HG02623 (cell line): Measurements from ENCODE around the gene ACP4.
"Not testable (repeated sequence)": the region's sequence is repeated elsewhere in the genome, so short reads cannot be mapped to it uniquely, and the experiment has no call there.

Experiments used
- ATAC-seq: cut with Tn5 transposase; IDR thresholded peaks from one replicate; pipeline ENCODE4 v1.9.1; 2021; ENCODE audit warnings: moderate library complexity; ENCODE audit not compliant: unreplicated experiment

The ACP4 gene

DNA sequence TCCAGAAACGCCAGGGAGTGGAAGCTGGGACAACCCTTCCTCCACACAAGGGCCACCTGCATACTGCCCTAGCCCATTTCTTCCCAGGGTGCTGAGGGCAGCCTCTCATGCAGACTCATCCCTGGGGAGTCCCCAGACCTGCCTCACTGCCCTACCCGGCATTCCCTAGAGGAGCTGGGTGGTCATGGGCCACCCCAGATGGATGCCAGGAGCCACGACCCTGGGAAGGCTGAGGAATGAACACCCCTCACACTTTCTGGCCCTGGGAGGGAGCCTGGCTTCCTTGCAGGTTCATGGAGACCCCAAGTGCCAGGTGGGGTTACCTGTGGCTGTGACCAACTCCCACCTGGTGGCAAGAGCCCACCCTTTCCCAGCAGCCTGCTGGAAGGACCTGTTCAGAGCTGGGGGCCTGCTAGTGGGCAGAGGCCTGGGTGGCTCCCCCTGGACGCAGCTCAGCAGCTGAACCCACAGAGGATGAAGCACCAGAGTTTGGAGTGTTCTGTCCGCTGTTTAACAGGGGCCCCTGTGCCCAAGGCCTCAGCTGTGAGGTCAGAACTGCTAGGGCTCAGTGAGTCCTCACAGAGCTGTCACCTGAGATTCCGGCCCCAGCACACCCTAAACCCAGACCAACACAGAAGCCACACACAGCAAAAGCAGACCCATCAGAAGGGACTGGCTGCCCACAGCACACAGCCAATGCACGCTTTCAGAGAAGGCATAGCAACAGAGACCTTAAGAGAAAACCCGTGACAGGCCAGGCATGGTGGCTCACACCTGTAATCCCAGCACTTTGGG, 6.6 kb downstream of the ACP4 start:
- no peak for ATAC-seq

GRCh38 chr19:50797429-50797780, 7.2 kb downstream of the ACP4 start:
- no peak for ATAC-seq

GRCh38 chr19:50797781-50798658, 7.8 kb downstream of the ACP4 start:
- ATAC-seq: no peak

DNA sequence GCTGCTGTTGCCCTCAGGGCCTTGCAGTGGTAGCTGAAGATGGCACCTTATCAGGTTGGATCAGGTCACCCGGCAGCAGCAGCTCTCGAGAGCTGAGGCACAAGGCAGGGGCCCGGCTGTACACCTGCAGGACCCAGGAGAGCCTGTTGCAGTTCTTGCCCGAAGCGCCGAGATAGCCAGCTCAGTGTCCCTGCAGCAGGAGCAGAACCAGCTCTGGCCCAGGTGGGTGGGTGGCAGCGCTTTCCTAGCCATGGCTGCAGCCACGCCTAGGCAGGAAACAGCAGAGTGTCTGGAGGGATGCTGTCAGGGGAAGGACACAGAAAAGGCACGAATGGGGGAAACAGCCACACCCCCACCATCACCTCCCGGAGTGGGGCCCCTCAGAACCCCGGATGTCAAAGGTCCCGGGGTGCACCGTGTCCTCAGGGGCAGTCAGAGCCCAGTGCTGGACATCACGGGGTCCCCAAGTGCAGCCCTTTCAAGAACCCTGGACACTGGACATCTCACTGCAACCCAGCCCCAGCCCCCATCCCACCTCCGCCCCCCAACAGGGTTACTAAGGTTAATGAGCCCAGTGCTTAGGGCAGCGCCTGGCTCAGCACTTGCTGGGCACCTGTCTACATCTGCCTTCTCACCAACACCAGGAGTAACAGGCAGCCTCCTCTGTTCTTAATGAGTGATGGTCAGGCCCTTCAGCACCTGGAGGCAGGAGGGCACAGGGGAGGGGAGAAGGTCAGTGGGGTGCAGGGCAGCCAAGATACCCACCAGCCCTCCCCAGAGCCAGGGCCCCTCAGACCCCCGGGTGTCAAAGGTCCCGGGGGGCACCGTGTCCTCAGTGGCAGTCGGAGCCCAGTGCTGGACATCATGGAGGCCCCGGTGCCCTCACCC, 8.7 kb downstream of the ACP4 start:
- no peak for ATAC-seq

- no peak for ATAC-seq
Measured at GRCh38 chr19:50799547-50799851, 9.3 kb downstream of the ACP4 start.

DNA sequence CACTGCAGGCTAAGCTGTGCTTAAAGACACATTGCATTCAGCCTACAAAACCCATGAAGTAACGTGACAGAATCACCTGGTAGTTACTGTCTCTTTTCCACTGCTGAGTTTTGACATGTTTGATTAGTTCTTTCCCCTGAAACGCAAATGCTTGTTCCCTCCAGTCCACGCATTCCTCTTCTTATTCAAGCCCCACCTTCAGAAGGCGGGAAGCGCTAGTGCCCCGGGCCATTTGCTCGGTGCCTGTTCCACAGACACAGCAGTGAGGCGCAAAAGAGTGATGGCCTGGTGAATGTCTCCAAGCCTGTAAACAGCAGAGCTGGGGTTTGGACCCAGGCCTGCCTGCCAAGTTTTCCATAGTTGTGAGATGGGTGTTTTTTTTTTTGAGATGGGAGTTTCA, 10.9 kb downstream of the ACP4 start:
- no peak for ATAC-seq

DNA sequence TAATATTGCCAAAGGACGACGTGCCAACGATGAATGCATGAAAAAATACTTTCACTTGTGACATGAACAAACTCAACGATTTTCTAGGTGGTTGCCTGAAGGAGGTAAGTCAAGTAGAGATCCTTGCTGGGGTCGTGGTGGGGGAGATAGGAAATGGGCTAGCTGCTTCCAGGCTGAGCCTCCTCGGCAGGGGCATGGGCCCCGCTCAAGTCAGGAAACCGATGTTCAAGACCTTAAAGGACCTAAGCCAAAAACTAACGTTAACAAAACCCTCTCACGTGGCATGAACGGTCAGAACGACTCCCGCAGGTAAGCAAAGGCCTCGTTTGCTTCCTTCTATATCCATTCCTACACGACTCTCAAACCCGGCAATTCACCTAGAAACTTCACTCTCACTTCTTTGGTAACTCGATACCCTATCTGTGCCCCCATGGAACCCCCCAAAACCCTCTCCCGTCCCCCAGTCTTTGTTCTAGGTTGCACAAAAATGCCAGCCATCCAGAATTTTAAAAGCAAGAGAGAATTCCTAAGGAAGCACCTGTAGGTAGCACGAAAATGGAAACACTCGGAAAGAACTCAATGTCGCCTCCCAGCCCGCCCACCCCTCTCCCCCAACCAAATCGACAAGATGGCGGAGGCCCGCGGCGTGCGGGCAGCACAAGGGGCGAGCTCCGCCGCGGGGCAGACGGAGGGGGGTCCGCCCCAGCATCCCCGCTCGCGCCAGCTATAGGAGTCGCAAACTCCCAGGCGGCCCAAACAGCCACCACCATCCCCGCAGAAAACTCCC, 13.6 kb downstream of the ACP4 start:
- ATAC-seq: peak; percentile 1

- ATAC-seq: peak; percentile 84
Measured at GRCh38 chr19:50804420-50805272, 14.4 kb downstream of the ACP4 start.

DNA sequence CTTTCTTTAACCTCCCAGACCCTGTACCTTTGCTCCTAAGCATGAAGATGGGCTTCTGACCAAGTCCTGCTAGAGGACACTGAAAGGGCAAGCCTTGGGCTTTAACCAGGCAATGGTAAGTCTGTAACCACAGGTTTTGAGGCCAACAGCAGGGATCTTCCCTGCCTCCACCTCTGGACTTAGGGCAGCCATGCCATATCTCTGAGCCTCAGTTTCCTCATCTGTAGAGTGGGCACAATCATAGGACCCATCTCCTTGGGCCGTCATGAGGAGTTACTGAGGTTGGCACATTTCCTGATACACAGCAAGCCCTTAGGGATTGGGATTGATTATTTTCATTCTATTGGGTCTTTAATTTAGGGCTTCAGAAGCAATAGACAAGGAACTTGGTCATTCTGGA, 18.6 kb downstream of the ACP4 start:
- ATAC-seq: no peak

DNA sequence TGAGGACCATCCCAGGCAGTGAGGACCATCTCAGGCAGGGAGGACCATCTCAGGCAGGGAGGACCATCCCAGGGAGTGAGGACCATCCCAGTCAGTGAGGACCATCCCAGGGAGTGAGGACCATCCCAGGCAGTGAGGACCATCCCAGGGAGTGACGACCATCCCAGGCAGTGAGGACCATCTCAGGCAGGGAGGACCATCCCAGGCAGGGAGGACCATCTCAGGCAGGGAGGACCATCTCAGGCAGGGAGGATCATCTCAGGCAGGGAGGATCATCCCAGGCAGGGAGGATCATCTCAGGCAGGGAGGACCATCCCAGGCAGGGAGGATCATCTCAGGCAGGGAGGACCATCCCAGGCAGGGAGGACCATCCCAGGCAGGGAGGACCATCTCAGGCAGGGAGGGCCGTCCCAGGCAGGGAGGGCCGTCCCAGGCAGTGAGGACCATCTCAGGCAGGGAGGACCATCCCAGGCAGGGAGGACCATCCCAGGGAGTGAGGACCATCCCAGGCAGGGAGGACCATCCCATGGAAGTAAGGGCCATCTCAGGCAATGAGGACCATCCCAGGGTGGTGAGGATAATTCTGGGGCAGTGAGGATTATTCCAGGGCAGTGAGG, 21.5 kb downstream of the ACP4 start:
- not testable (repeated sequence) for ATAC-seq

DNA sequence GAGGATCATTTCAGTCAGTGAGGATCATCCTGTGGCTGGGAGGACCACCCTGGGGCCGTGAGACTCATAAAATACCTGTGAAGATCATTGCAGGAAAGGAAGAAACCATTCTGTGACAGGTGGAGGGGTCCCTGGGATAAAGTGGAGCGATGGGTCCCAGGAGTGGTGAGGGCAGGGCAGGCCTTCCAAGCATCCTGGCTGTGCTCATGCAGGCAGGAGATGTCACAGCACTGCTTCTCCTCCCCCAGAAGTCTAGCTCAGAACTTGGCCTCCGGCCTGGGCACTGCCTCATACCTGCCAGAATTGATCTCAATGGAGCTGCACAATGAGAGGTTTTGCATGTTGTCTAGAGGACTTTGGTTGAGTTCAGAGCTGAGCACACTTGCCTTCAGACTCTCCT, 22.3 kb downstream of the ACP4 start:
- ATAC-seq: no peak

GRCh38 chr19:50814883-50815282, 24.7 kb downstream of the ACP4 start:
- ATAC-seq: no peak

DNA sequence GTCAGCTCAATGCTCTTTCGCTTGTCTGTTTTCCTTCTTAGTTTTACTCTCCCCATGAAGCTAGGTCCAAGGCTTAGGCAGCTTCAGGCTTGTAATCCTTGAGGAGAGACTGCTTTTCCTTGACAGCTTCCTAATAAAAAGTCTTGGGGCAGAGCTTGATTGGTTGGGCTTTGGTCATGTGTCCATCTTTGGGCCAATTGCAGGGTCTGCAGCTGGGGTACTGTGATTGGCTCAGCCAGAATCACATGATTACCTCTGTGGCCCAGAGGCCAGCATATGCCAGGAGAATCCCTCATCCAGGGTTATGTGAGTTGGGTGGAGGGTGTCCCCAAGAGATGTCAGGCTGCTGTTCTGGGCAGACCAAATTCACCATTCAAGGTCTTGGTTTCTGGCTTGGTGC, 25.2 kb downstream of the ACP4 start:
- no peak for ATAC-seq

GRCh38 chr19:50817941-50818858, 28.0 kb downstream of the ACP4 start:
- ATAC-seq: peak; percentile 46

DNA sequence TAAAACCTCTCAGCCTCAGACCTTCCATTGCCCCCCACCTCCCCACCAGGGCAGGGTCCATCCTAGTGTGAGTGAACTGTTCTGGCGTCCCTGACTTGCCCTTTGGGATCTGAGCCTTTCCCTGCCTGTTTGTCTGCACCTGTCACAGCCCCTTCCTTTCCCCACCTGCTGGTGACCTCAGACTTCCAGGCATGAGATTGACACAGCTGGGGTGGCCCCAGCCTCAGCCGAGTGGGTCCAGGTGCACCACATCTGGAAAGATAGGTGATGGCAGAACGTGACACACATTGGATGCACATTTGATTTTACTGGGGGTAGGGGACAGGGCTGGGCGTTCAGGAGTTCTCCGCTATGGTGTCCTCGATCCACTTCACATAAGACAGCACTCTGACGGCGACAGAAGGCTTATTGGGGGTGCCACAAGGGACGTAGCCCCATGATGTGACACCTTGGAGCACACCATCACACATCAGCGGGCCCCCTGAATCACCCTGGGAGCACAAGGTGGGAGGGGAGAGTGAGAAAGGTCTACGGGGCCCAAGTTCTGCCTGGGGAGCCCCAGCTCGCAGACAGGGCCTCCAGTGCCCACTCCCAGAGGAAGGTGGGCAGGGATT, 28.8 kb downstream of the ACP4 start:
- ATAC-seq: no peak

DNA sequence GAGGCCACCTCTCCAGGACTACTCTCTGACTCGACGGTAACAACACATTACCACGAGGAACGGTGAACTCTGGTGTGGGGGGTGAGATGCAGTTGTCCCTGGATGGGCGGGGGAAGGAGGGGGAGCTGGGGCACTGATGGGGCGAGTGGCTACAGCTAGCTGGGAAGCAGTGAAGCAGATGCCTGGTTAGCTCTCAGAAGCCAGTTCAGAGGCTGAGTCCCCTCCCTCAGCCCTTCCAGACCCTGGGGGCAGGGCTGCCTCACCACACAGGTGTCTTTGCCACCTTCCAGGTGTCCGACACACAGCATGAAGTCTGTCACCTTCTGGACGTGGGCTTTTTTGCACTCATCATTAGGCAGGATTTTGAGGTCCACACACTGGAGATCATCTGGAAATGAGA, 29.4 kb downstream of the ACP4 start:
- no peak for ATAC-seq

DNA sequence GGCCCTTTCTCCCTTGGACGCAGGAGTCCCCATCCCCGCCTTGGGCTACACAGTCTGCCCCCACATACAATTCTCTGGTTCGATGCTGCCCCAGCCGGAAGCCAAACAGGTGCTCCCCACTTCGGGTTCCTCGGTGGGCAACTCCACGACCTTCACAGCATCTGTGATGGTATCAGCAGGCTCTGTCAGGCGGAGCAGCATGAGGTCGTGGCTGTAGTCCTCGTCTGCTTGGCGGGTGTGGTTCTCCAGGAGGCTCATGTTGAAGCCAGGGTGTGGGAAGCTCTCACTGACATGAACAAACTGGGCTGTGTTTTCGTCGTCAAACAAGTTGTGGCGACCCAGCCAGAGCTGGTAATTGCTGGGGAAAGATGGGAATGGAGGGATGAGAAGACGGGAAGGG, 29.9 kb downstream of the ACP4 start:
- ATAC-seq: no peak
